Measurements from ENCODE around the gene UBE4B.

Gene UBE4B

DNA sequence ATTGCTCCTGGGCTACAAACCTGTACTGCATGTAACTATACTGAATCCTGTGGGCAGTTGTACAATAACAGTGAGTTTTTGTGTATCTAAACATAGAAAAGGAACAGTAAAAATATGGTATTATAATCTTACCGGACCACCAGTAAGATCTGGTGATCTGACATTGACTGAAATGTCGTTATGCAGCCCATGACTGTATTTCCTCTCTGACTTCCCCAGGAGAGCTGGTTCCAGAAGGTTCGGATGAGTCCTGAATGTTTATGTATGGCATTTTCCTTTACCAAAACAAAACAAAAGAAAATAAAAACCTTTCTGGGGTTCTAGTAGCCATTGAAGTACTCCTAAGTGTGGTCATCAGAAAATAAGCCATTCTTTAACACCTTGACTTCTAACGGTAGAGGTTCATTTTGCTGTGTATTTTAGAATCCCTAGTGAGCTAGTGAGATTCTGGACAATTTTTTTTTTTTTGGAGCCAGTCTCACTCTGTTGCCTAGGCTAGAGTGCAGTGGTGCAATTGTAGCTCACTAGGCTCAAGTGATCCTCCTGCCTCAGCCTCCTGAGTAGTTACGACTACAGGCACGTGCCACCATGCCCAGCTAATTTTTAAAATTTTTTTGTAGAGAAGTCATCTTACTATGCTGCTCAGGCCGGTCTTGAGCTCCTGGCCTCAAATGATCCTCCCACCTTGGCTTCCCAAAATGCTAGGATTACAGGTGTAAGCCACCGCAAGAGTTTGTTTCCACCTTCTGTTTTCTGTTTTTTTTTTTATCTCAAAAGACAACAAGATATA lies 27.7 kb downstream of the UBE4B start:
- Histone ChIP-seq H2AFZ (no peak overlapping the region), H3K4me3 (ENCODE audit: low read depth, low read length) (no peak overlapping the region), H3K9me3 (ENCODE audit: control insufficient read depth, low read length) (no peaks in the 10 kb centered on the region), H3K4me2 (ENCODE audit: low read length) (no peak overlapping the region), H3K9ac (no peak overlapping the region), H3K4me1 (no peaks in the 10 kb centered on the region), H3K36me3 (ENCODE audit: control insufficient read depth, insufficient read depth, low read length) (no peaks in the 10 kb centered on the region), H3K27ac (no peak overlapping the region), H3K79me2 (peaks cover 20% of the 10 kb centered on the region), H3K27me3 (ENCODE audit: control insufficient read depth, insufficient read depth, low read length) (no peaks in the 10 kb centered on the region)
- TF ChIP-seq, protein P1, sequence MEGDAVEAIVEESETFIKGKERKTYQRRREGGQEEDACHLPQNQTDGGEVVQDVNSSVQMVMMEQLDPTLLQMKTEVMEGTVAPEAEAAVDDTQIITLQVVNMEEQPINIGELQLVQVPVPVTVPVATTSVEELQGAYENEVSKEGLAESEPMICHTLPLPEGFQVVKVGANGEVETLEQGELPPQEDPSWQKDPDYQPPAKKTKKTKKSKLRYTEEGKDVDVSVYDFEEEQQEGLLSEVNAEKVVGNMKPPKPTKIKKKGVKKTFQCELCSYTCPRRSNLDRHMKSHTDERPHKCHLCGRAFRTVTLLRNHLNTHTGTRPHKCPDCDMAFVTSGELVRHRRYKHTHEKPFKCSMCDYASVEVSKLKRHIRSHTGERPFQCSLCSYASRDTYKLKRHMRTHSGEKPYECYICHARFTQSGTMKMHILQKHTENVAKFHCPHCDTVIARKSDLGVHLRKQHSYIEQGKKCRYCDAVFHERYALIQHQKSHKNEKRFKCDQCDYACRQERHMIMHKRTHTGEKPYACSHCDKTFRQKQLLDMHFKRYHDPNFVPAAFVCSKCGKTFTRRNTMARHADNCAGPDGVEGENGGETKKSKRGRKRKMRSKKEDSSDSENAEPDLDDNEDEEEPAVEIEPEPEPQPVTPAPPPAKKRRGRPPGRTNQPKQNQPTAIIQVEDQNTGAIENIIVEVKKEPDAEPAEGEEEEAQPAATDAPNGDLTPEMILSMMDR (IDR thresholded peaks at IDR 0.05): no peak

DNA sequence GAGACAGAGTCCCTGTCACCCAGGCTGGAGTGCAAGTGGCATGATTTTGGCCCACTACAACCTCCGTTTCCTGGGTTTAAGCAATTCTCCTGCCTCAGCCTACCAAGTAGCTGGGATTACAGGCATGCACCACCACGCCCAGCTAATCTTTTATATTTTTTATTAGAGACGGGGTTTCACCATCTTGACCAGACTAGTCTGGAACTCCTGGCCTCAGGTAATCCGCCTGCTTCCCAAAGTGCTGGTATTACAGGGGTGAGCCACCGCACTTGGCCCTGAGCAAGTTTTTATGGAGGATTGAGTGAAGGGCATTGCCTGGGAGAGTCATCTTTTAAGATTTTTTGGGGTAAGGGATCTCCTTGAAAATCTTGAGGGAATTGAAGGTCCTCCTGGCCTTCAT lies 28.5 kb downstream of the UBE4B start:
- no peak overlapping the region for H2AFZ ChIP-seq
- H3K79me2 ChIP-seq: peaks cover 17% of the 10 kb centered on the region
- H3K27me3 ChIP-seq (ENCODE audit: control insufficient read depth, insufficient read depth, low read length): no peaks in the 10 kb centered on the region
- no peak overlapping the region for H3K27ac ChIP-seq
- H3K36me3 ChIP-seq (ENCODE audit: control insufficient read depth, insufficient read depth, low read length): no peaks in the 10 kb centered on the region
- no peaks in the 10 kb centered on the region for H3K4me1 ChIP-seq
- no peaks in the 10 kb centered on the region for H3K9me3 ChIP-seq (ENCODE audit: control insufficient read depth, low read length)
- H3K9ac ChIP-seq: no peak overlapping the region
- H3K4me3 ChIP-seq (ENCODE audit: low read depth, low read length): no peak overlapping the region
- H3K4me2 ChIP-seq (ENCODE audit: low read length): no peak overlapping the region
- TF ChIP-seq, protein P1 (IDR thresholded peaks at IDR 0.05): no peak

DNA sequence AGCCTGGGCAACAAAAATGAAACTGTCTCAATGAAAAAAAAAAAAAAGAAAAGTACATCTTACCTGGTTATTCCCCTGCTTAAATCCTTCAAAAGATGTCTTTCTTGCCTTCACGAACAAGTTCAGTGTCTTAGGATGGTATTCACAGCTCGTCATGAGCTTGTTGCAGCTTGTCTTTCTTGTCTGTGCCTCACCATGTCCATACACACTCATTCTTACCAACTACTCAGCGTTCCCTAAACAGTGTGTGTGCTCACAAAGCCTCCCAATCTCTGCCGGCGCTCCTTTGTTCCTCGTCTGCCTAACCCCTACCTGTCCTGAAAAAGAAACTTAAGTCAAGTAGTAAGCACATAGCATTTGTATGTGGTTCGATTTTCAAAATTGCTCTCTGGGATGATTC lies 31.1 kb downstream of the UBE4B start:
- Histone ChIP-seq H2AFZ (no peak overlapping the region), H3K9me3 (ENCODE audit: control insufficient read depth, low read length) (no peaks in the 10 kb centered on the region), H3K36me3 (ENCODE audit: control insufficient read depth, insufficient read depth, low read length) (no peaks in the 10 kb centered on the region), H3K9ac (no peak overlapping the region), H3K4me3 (ENCODE audit: low read depth, low read length) (no peak overlapping the region), H3K27me3 (ENCODE audit: control insufficient read depth, insufficient read depth, low read length) (no peaks in the 10 kb centered on the region), H3K79me2 (peaks cover 14% of the 10 kb centered on the region), H3K4me2 (ENCODE audit: low read length) (no peak overlapping the region), H3K4me1 (no peaks in the 10 kb centered on the region), H3K27ac (no peak overlapping the region)
- TF ChIP-seq, protein P1 (IDR thresholded peaks at IDR 0.05): no peak

DNA sequence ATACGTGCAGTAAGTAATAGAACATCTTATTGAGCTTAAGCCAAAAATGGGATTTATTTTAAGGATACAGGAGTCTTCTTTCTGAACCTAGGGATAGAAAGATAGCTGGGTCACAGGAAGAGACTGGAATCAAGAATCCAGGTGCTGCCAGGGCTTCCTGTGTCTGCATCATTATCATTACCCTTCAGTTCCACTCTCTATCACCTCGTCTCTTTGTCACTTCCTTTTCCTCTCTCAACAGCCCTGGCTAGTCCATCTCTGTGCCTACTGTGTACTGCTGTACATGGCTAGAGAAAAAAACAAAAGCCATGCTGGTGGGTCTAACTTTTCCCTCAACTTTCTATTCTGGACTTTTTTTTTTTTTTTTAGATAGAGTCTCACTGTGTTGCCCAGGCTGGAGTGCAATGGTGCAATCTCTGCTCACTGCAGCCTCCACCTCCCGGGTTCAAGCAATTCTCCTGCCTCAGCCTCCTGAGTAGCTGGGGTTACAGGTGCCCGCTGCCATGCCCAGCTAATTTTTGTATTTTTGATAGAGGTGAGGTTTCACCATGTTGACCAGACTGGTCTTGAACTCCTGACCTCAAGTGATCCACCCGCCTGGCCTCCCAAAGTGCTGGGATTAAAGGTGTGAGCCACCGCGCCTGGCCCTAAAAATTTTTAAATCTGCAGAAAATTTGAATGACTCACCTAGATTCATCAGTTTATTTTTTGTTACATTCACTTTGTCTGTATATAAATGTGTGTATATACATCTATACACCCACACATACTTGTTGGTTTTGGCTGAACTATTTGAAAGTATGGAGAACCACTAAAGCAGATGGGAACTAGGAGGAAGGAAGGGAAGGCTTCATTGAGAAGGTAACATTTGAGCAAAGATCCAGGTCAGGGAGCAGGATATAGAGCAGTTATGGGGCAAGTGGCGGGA lies 31.9 kb downstream of the UBE4B start:
- no peak overlapping the region for H3K9ac ChIP-seq
- no peak overlapping the region for H3K4me2 ChIP-seq (ENCODE audit: low read length)
- no peaks in the 10 kb centered on the region for H3K9me3 ChIP-seq (ENCODE audit: control insufficient read depth, low read length)
- no peak overlapping the region for H2AFZ ChIP-seq
- H3K4me3 ChIP-seq (ENCODE audit: low read depth, low read length): no peak overlapping the region
- no peaks in the 10 kb centered on the region for H3K36me3 ChIP-seq (ENCODE audit: control insufficient read depth, insufficient read depth, low read length)
- peaks cover 14% of the 10 kb centered on the region for H3K79me2 ChIP-seq
- no peak overlapping the region for H3K27ac ChIP-seq
- H3K4me1 ChIP-seq: no peaks in the 10 kb centered on the region
- H3K27me3 ChIP-seq (ENCODE audit: control insufficient read depth, insufficient read depth, low read length): no peaks in the 10 kb centered on the region
- TF ChIP-seq, protein P1 (IDR thresholded peaks at IDR 0.05): no peak
